CD14-positive monocyte (primary cell): ENCODE results near the gene PNMA6E. TPM values are rescaled to one million over a fixed set of nuclear protein-coding genes. Genes with fewer than 3 reads are reported as not detected.

Experiments used
- DNase-seq, 3 donors: peaks; one replicate each; pipeline ENCODE4 v3.0.0-alpha.2; 2011 to 2022
- H2AFZ ChIP-seq: 2 replicates; pipeline ENCODE4 v1.6.0; 2012; ENCODE audit warnings: mild to moderate bottlenecking, low read depth, low read length, inconsistent platforms; ENCODE audit not compliant: insufficient read depth, poor library complexity, severe bottlenecking
- H3K27ac ChIP-seq, 2 donors: 1 replicate in 1 of 2; 2 replicates in 1 of 2; pipeline ENCODE4 v1.5.1; 2012 to 2013; ENCODE audit warnings: low read length in 2 of 2, control low read depth in 1 of 2, inconsistent platforms in 1 of 2, low read depth in 1 of 2, mild to moderate bottlenecking in 1 of 2
- H3K27me3 ChIP-seq, 2 donors: one replicate each; pipeline versions ENCODE4 v1.6.0 to v1.6.1; 2011 to 2013; ENCODE audit warnings: low read length in 2 of 2; ENCODE audit not compliant: control insufficient read depth in 2 of 2, insufficient read depth in 2 of 2
- H3K36me3 ChIP-seq, 2 donors: replicated peaks in 1 of 2; 1 replicate in 1 of 2; 2 replicates in 1 of 2; pipeline versions ENCODE4 v1.5.1 to v1.6.1; 2012 to 2013; ENCODE audit warnings: low read length in 2 of 2, control low read depth in 1 of 2, inconsistent platforms in 1 of 2, mild to moderate bottlenecking in 1 of 2; ENCODE audit not compliant: insufficient read depth in 2 of 2, control insufficient read depth in 1 of 2
- H3K4me1 ChIP-seq, 2 donors: 1 replicate in 1 of 2; 2 replicates in 1 of 2; pipeline versions ENCODE4 v1.5.1 to v1.6.1; 2012 to 2013; ENCODE audit warnings: low read length in 2 of 2, control low read depth in 1 of 2, inconsistent platforms in 1 of 2, mild to moderate bottlenecking in 1 of 2, moderate library complexity in 1 of 2; ENCODE audit not compliant: insufficient read depth in 2 of 2, control insufficient read depth in 1 of 2
- H3K4me2 ChIP-seq: replicated peaks from 2 replicates; pipeline ENCODE3; 2012; ENCODE audit warnings: low read length, moderate library complexity, mild to moderate bottlenecking; ENCODE audit not compliant: poor library complexity, severe bottlenecking; ENCODE audit errors: extremely low read depth
- H3K4me3 ChIP-seq, 3 experiments: fragments of 200-600 bp in 1 of 3; sonication (generic) in 1 of 3; replicated peaks in 1 of 3; 1 replicate in 2 of 3; 2 replicates in 1 of 3; pipeline ENCODE4 v1.5.1; 2011 to 2013; ENCODE audit warnings: low read length in 3 of 3, mild to moderate bottlenecking in 3 of 3, control low read depth in 2 of 3, low read depth in 2 of 3, inconsistent platforms in 1 of 3, moderate library complexity in 1 of 3
- H3K79me2 ChIP-seq: 2 replicates; pipeline ENCODE4 v1.6.0; 2012; ENCODE audit warnings: mild to moderate bottlenecking, control low read depth, inconsistent platforms, low read length, moderate library complexity; ENCODE audit not compliant: insufficient read depth
- H3K9ac ChIP-seq: 2 replicates; pipeline ENCODE4 v1.6.0; 2017; ENCODE audit warnings: low read length, mild to moderate bottlenecking; ENCODE audit not compliant: insufficient read depth, poor library complexity, severe bottlenecking
- H3K9me3 ChIP-seq, 2 donors: replicated peaks in 1 of 2; 1 replicate in 1 of 2; 2 replicates in 1 of 2; pipeline versions ENCODE4 v1.5.1 to v1.6.1; 2012 to 2013; ENCODE audit warnings: low read length in 2 of 2, control low read depth in 1 of 2; ENCODE audit not compliant: control insufficient read depth in 1 of 2, insufficient read depth in 1 of 2
- H4K20me1 ChIP-seq: 2 replicates; pipeline ENCODE4 v1.6.0; 2012; ENCODE audit warnings: mild to moderate bottlenecking, low read length, control low read depth, moderate library complexity; ENCODE audit not compliant: insufficient read depth
- H3K27ac Mint-ChIP-seq, 7 donors: one replicate each; pipeline ENCODE4 v1.8.0; 2020; ENCODE audit warnings: mild to moderate bottlenecking in 7 of 7, mixed read lengths in 7 of 7, moderate library complexity in 6 of 7, inconsistent platforms in 2 of 7
- H3K27me3 Mint-ChIP-seq, 3 donors: one replicate each; pipeline ENCODE4 v1.8.0; 2021 to 2022; ENCODE audit warnings: low read depth in 3 of 3, mild to moderate bottlenecking in 3 of 3, mixed read lengths in 3 of 3, moderate library complexity in 3 of 3, inconsistent platforms in 1 of 3
- H3K36me3 Mint-ChIP-seq, 2 donors: one replicate each; pipeline ENCODE4 v1.8.0; 2020; ENCODE audit warnings: mixed read lengths in 2 of 2, inconsistent platforms in 1 of 2, mild to moderate bottlenecking in 1 of 2
- H3K4me1 Mint-ChIP-seq: one replicate; pipeline ENCODE4 v1.8.0; 2020; ENCODE audit warnings: mild to moderate bottlenecking, mixed read lengths
- H3K4me3 Mint-ChIP-seq, 2 donors: one replicate each; pipeline ENCODE4 v1.8.0; 2020; ENCODE audit warnings: mild to moderate bottlenecking in 2 of 2, mixed read lengths in 2 of 2, moderate library complexity in 1 of 2
- H3K9me3 Mint-ChIP-seq, 7 donors: one replicate each; pipeline ENCODE4 v1.8.0; 2020 to 2022; ENCODE audit warnings: mixed read lengths in 7 of 7, mild to moderate bottlenecking in 6 of 7, moderate library complexity in 6 of 7, inconsistent platforms in 2 of 7
- WGBS: methylation state at CpG from one replicate; pipeline ENCODE4 v1.1.5; 2013; ENCODE audit warnings: missing lambda C conversion rate; ENCODE audit not compliant: insufficient coverage; 5-methylcytosine and 5-hydroxymethylcytosine counted together
- intact Hi-C, 2 donors: fragments of 100-400 bp; cut with micrococcal nuclease; formaldehyde crosslinking; loops; one replicate each; pipeline versions ENCODE4 v1.15.0 to v1.15.1; 2023
- polyA plus RNA-seq, 3 donors: library from polyadenylated mRNA; depleted of rRNA in 1 of 3; unstranded in 2 of 3; stranded (reverse) in 1 of 3; fragments of 300-500 nt in 2 of 3; fragments of >200 nt in 1 of 3; fragmentation: Illumina TruSeq in 2 of 3; gene quantifications; 1 replicate in 2 of 3; 2 replicates in 1 of 3; pipeline ENCODE4 v1.2.3, GENCODE V29; 2012 to 2021
- TF ChIP-seq, protein P1 (sequence below): fragments of 200-600 bp; IDR thresholded peaks from one replicate; pipeline ENCODE4 v1.8.0; 2022; ENCODE audit warnings: antibody characterized with exemption, mild to moderate bottlenecking

PNMA6E gene
- polyA plus RNA-seq, 3 donors: not detected

DNA sequence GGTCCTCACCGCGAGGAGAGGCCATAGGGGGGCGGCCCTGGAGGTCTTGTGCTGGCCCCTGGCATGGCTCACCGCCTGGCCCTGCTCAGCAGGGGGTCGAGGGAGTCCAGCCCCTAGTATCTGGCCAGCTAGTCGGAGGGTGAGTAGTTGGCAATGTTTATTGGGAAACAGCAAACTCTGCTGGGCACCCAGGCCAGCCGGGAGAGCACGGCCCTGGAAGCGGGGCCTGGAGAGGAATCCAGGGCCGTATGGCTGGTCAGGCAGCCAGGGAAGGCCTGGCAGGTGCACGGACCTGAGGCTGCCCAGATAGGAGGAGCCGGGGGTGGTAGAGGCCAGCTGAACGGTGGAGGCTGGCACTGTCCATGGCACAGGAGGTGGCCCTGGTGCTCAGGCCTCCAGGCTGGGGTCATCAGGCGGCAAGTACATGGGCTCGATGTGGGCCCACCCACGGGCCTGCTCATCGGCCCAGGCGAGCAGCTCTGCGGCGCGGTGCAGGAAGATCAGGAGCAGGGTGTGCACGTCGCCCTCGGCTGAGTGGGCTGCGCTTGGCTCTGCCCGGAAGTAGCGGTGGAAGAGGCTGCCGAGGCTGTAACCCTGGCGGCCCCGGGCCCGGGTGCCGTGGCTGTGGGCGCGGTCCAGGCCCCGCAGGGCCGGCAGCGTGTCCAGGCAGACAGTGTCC, 43.3 kb upstream of the PNMA6E start:
- peaks cover 0 to 2% (median 0%) of the 10 kb centered on the region in 7 donors for H3K9me3 Mint-ChIP-seq
- TF ChIP-seq, protein P1, sequence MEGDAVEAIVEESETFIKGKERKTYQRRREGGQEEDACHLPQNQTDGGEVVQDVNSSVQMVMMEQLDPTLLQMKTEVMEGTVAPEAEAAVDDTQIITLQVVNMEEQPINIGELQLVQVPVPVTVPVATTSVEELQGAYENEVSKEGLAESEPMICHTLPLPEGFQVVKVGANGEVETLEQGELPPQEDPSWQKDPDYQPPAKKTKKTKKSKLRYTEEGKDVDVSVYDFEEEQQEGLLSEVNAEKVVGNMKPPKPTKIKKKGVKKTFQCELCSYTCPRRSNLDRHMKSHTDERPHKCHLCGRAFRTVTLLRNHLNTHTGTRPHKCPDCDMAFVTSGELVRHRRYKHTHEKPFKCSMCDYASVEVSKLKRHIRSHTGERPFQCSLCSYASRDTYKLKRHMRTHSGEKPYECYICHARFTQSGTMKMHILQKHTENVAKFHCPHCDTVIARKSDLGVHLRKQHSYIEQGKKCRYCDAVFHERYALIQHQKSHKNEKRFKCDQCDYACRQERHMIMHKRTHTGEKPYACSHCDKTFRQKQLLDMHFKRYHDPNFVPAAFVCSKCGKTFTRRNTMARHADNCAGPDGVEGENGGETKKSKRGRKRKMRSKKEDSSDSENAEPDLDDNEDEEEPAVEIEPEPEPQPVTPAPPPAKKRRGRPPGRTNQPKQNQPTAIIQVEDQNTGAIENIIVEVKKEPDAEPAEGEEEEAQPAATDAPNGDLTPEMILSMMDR: no peak
- Histone ChIP-seq H3K36me3 (peaks cover 4 to 6% of the 10 kb centered on the region in 2 donors), H4K20me1 (no peaks in the 10 kb centered on the region), H3K79me2 (no peaks in the 10 kb centered on the region), H3K4me2 (no peak overlapping the region), H3K27me3 (no peaks in the 10 kb centered on the region), H3K9ac (no peak overlapping the region), H3K9me3 (no peaks in the 10 kb centered on the region), H3K27ac (no peak overlapping the region), H2AFZ (no peak overlapping the region), H3K4me1 (no peaks in the 10 kb centered on the region), H3K4me3 (no peak overlapping the region)
- WGBS: 95% methylated on average over 24 of the region's 37 CpGs
- peaks cover 0 to 5% (median 3%) of the 10 kb centered on the region in 3 donors for H3K27me3 Mint-ChIP-seq
- DNase-seq: no peak
- H3K27ac Mint-ChIP-seq: peak overlapping the region in 2 of 7 donors; percentile 31 to 57
- H3K36me3 Mint-ChIP-seq: peaks cover 2 to 4% of the 10 kb centered on the region in 2 donors
- no peaks in the 10 kb centered on the region for H3K4me1 Mint-ChIP-seq
- intact Hi-C loops: no loop called here
- no peak overlapping the region for H3K4me3 Mint-ChIP-seq

DNA sequence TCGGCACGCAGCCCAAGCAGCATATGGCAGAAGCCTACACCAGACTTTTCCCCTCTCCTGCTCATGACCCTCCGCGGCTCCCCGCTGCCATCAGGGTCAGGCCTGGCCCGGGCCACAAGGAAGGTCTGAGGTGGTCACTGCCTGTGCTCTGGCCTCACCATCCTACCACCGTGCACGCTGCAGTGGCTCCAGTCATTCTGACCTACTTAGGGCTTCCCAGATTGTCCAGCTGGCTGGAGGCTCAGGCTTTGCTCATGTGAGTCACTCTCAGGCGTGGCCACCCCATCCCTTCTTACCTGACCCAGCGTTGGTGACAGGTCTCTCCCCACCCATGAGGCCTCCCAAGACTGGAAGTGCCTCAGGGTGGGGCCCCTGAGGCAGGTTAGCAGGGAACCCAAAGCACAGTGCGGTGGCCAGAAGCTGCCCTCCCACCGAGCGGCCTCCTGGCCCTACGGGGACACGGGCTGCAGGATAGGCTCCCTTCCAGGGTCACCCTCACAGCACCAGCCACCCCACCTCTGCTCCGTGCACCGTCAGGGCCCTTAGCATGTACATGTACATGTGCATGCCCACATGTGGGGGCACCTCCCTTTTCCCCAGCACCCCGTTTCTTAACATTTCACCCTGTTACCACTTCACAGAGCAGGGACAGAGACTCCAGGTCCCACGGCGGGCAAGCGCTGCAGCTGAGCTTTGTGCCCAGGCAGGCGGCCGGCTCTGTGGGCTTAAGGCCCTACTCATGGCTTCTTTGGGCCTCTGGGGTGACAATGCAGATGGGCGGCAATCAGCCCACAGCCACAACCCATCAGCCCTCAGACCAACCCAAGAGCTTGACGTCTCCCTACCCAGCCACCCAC, 42.6 kb upstream of the PNMA6E start:
- Mint-ChIP-seq H3K27me3 (peaks cover 0 to 5% (median 5%) of the 10 kb centered on the region in 3 donors), H3K4me1 (no peaks in the 10 kb centered on the region), H3K36me3 (peaks cover 2 to 4% of the 10 kb centered on the region in 2 donors), H3K4me3 (no peak overlapping the region), H3K27ac (peak overlapping the region in 1 of 7 donors; percentile 31), H3K9me3 (peaks cover 0 to 2% (median 0%) of the 10 kb centered on the region in 7 donors)
- Histone ChIP-seq H4K20me1 (no peaks in the 10 kb centered on the region), H3K4me1 (no peaks in the 10 kb centered on the region), H3K9me3 (no peaks in the 10 kb centered on the region), H3K9ac (no peak overlapping the region), H3K27ac (no peak overlapping the region), H3K79me2 (no peaks in the 10 kb centered on the region), H2AFZ (no peak overlapping the region), H3K4me3 (no peak overlapping the region), H3K36me3 (peaks cover 0 to 3% of the 10 kb centered on the region in 2 donors), H3K4me2 (no peak overlapping the region), H3K27me3 (no peaks in the 10 kb centered on the region)
- DNase-seq: no peak
- 93% methylated on average over 8 of the region's 25 CpGs for WGBS
- TF ChIP-seq, protein P1: no peak
- intact Hi-C loops: no loop called here
